Mesenchymal stem cell (in vitro differentiated cells and primary cell): Measurements from ENCODE around the gene MUC7.
"Not testable (repeated sequence)": the region's sequence is repeated elsewhere in the genome, so short reads cannot be mapped to it uniquely, and the experiment has no call there.

ENCODE experiments used
- DNase-seq: peaks from one replicate; pipeline ENCODE4 v3.0.0-alpha.2; 2013
- H2AFZ ChIP-seq: one replicate; pipeline ENCODE4 v1.6.1; 2013; ENCODE audit warnings: low read depth, mild to moderate bottlenecking, control low read depth, inconsistent platforms, low read length, moderate library complexity
- H2AK5ac ChIP-seq: 2 replicates; pipeline ENCODE4 v1.6.1; 2013; ENCODE audit warnings: low read length, moderate library complexity, mild to moderate bottlenecking, inconsistent platforms; ENCODE audit not compliant: severe bottlenecking
- H2BK120ac ChIP-seq: one replicate; pipeline ENCODE4 v1.6.1; 2013; ENCODE audit warnings: low read depth, mild to moderate bottlenecking, inconsistent platforms, low read length, moderate library complexity
- H2BK12ac ChIP-seq, 2 experiments: one replicate each; pipeline ENCODE4 v1.6.1; 2013; ENCODE audit warnings: inconsistent platforms in 2 of 2, low read length in 2 of 2, mild to moderate bottlenecking in 2 of 2, moderate library complexity in 2 of 2, control low read depth in 1 of 2
- H2BK15ac ChIP-seq: one replicate; pipeline ENCODE4 v1.6.1; 2013; ENCODE audit warnings: mild to moderate bottlenecking, low read depth, inconsistent platforms; ENCODE audit not compliant: poor library complexity, severe bottlenecking
- H2BK5ac ChIP-seq: 2 replicates; pipeline ENCODE4 v1.6.1; 2013; ENCODE audit warnings: low read depth, mild to moderate bottlenecking, low read length, control low read depth, inconsistent platforms; ENCODE audit not compliant: poor library complexity, severe bottlenecking
- H3K14ac ChIP-seq, 2 experiments: one replicate each; pipeline ENCODE4 v1.6.1; 2013; ENCODE audit warnings: inconsistent platforms in 2 of 2, low read length in 2 of 2, control low read depth in 1 of 2, mild to moderate bottlenecking in 1 of 2, moderate library complexity in 1 of 2
- H3K18ac ChIP-seq, 2 experiments: one replicate each; pipeline ENCODE4 v1.6.1; 2013; ENCODE audit warnings: inconsistent platforms in 2 of 2, low read length in 2 of 2, control low read depth in 1 of 2, low read depth in 1 of 2, mild to moderate bottlenecking in 1 of 2
- H3K23ac ChIP-seq, 2 experiments: one replicate each; pipeline ENCODE4 v1.6.1; 2013; ENCODE audit warnings: inconsistent platforms in 2 of 2, low read length in 2 of 2, mild to moderate bottlenecking in 2 of 2, moderate library complexity in 2 of 2, control low read depth in 1 of 2
- H3K27ac ChIP-seq: 2 replicates; pipeline ENCODE4 v1.5.1; 2013; ENCODE audit warnings: mild to moderate bottlenecking, moderate library complexity, low read length, control low read depth, inconsistent platforms; ENCODE audit not compliant: poor library complexity, severe bottlenecking
- H3K27me3 ChIP-seq, 2 experiments: 2 replicates each; pipeline versions ENCODE4 v1.6.1 to v1.7.0; 2013; ENCODE audit warnings: low read length in 2 of 2, mild to moderate bottlenecking in 2 of 2, moderate library complexity in 2 of 2, control low read depth in 1 of 2, inconsistent platforms in 1 of 2; ENCODE audit not compliant: control insufficient read depth in 1 of 2, insufficient read depth in 1 of 2
- H3K36me3 ChIP-seq, 2 experiments: 2 replicates each; pipeline versions ENCODE4 v1.6.1 to v1.7.0; 2013; ENCODE audit warnings: low read length in 2 of 2, control low read depth in 1 of 2, inconsistent platforms in 1 of 2, low read depth in 1 of 2, mild to moderate bottlenecking in 1 of 2; ENCODE audit not compliant: insufficient read depth in 2 of 2, control insufficient read depth in 1 of 2
- H3K4ac ChIP-seq, 2 experiments: one replicate each; pipeline ENCODE4 v1.6.1; 2013; ENCODE audit warnings: inconsistent platforms in 2 of 2, low read length in 2 of 2, mild to moderate bottlenecking in 2 of 2, moderate library complexity in 2 of 2, control low read depth in 1 of 2, low read depth in 1 of 2
- H3K4me1 ChIP-seq: 2 replicates; pipeline ENCODE4 v1.6.1; 2013; ENCODE audit warnings: low read depth, low read length, control low read depth; ENCODE audit not compliant: control insufficient read depth, insufficient read depth
- H3K4me2 ChIP-seq: 2 replicates; pipeline ENCODE4 v1.6.1; 2013; ENCODE audit warnings: low read length, mild to moderate bottlenecking, inconsistent platforms; ENCODE audit not compliant: poor library complexity, severe bottlenecking
- H3K4me3 ChIP-seq, 2 experiments: 2 replicates each; pipeline versions ENCODE4 v1.5.1 to v1.7.0; 2013; ENCODE audit warnings: low read length in 2 of 2, mild to moderate bottlenecking in 2 of 2, control low read depth in 1 of 2, low read depth in 1 of 2; ENCODE audit not compliant: insufficient read depth in 1 of 2
- H3K79me1 ChIP-seq: replicated peaks from 2 replicates; pipeline ENCODE4 v1.6.1; 2013; ENCODE audit warnings: mild to moderate bottlenecking, control low read depth, low read length, inconsistent platforms; ENCODE audit not compliant: poor library complexity, severe bottlenecking
- H3K9ac ChIP-seq: 2 replicates; pipeline ENCODE4 v1.7.0; 2013; ENCODE audit warnings: mild to moderate bottlenecking, low read length, moderate library complexity
- H3K9me3 ChIP-seq: 2 replicates; pipeline ENCODE4 v1.7.0; 2013; ENCODE audit warnings: mild to moderate bottlenecking, low read length; ENCODE audit not compliant: control insufficient read depth
- H4K8ac ChIP-seq: one replicate; pipeline ENCODE4 v1.6.1; 2013; ENCODE audit warnings: inconsistent platforms, mild to moderate bottlenecking, low read length, moderate library complexity
- H4K91ac ChIP-seq: one replicate; pipeline ENCODE4 v1.6.1; 2013; ENCODE audit warnings: mild to moderate bottlenecking, low read length, inconsistent platforms
- WGBS: methylation state at CpG from one replicate; pipeline ENCODE4 v1.1.7; 2013; ENCODE audit warnings: mixed read lengths; 5-methylcytosine and 5-hydroxymethylcytosine counted together

The MUC7 gene

GRCh38 chr4:70501838-70502237, 29.8 kb downstream of the MUC7 start:
- not testable (repeated sequence) for H3K4ac ChIP-seq, H3K27me3 ChIP-seq, H3K27ac ChIP-seq, H2BK5ac ChIP-seq, H2AK5ac ChIP-seq, H2BK120ac ChIP-seq, H4K91ac ChIP-seq, H3K4me3 ChIP-seq, H3K14ac ChIP-seq, H3K36me3 ChIP-seq, H2BK12ac ChIP-seq, H2AFZ ChIP-seq, H3K18ac ChIP-seq, H3K4me2 ChIP-seq, H3K9me3 ChIP-seq, H3K9ac ChIP-seq, H2BK15ac ChIP-seq, H3K4me1 ChIP-seq, H3K23ac ChIP-seq, H3K79me1 ChIP-seq, DNase-seq, H4K8ac ChIP-seq
- WGBS = 90% methylated on average over 4 of the region's 8 CpGs

- no peak overlapping the region for H3K9ac ChIP-seq
- H3K4me3 ChIP-seq = no peak overlapping the region
- H3K23ac ChIP-seq = no peak overlapping the region
- no peaks in the 10 kb centered on the region for H3K36me3 ChIP-seq
- H3K4ac ChIP-seq = no peak overlapping the region
- H3K18ac ChIP-seq = no peak overlapping the region
- H3K27ac ChIP-seq = no peak overlapping the region
- no peak overlapping the region for H2BK15ac ChIP-seq
- H2BK5ac ChIP-seq = no peak overlapping the region
- no peak overlapping the region for H3K4me2 ChIP-seq
- no peak for DNase-seq
- no peaks in the 10 kb centered on the region for H3K79me1 ChIP-seq
- H3K14ac ChIP-seq = no peak overlapping the region
- no peak overlapping the region for H4K8ac ChIP-seq
- peaks cover 0 to 9% of the 10 kb centered on the region in 2 experiments for H3K27me3 ChIP-seq
- H3K4me1 ChIP-seq = no peaks in the 10 kb centered on the region
- H3K9me3 ChIP-seq = no peaks in the 10 kb centered on the region
- no peak overlapping the region for H4K91ac ChIP-seq
- 82% methylated on average over 2 of the region's 4 CpGs for WGBS
- no peak overlapping the region for H2BK12ac ChIP-seq
- no peak overlapping the region for H2BK120ac ChIP-seq
- H2AFZ ChIP-seq = no peak overlapping the region
- no peak overlapping the region for H2AK5ac ChIP-seq
These were observed 32.7 kb downstream of the MUC7 start for GRCh38 chr4:70504733-70505132.

- H3K27ac ChIP-seq = no peak overlapping the region
- no peak overlapping the region for H3K23ac ChIP-seq
- DNase-seq = peak; percentile 41
- H2BK12ac ChIP-seq = no peak overlapping the region
- no peak overlapping the region for H3K18ac ChIP-seq
- no peaks in the 10 kb centered on the region for H3K79me1 ChIP-seq
- H3K4me2 ChIP-seq = no peak overlapping the region
- H2AFZ ChIP-seq = no peak overlapping the region
- H3K27me3 ChIP-seq = peaks cover 0 to 9% of the 10 kb centered on the region in 2 experiments
- H3K4ac ChIP-seq = no peak overlapping the region
- 8% methylated on average over 6 of the region's 7 CpGs for WGBS
- no peak overlapping the region for H3K9ac ChIP-seq
- H4K8ac ChIP-seq = no peak overlapping the region
- H3K9me3 ChIP-seq = no peaks in the 10 kb centered on the region
- H4K91ac ChIP-seq = no peak overlapping the region
- H3K4me1 ChIP-seq = no peaks in the 10 kb centered on the region
- H3K4me3 ChIP-seq = no peak overlapping the region
- H2BK5ac ChIP-seq = no peak overlapping the region
- no peak overlapping the region for H2BK15ac ChIP-seq
- H2BK120ac ChIP-seq = no peak overlapping the region
- H3K36me3 ChIP-seq = no peaks in the 10 kb centered on the region
- H3K14ac ChIP-seq = no peak overlapping the region
- H2AK5ac ChIP-seq = no peak overlapping the region
These were observed 33.3 kb downstream of the MUC7 start for GRCh38 chr4:70505151-70505748.

- Histone ChIP-seq H2BK120ac (no peak overlapping the region), H3K18ac (no peak overlapping the region), H2AK5ac (no peak overlapping the region), H3K4me3 (no peak overlapping the region), H2AFZ (no peak overlapping the region), H3K27ac (no peak overlapping the region), H3K4ac (no peak overlapping the region), H3K9ac (no peak overlapping the region), H3K27me3 (peaks cover 5 to 18% of the 10 kb centered on the region in 2 experiments), H4K8ac (no peak overlapping the region), H3K23ac (no peak overlapping the region), H2BK15ac (no peak overlapping the region), H3K14ac (no peak overlapping the region), H3K9me3 (no peaks in the 10 kb centered on the region), H3K79me1 (no peaks in the 10 kb centered on the region), H3K4me1 (no peaks in the 10 kb centered on the region), H4K91ac (no peak overlapping the region), H3K36me3 (no peaks in the 10 kb centered on the region), H2BK5ac (no peak overlapping the region), H2BK12ac (no peak overlapping the region), H3K4me2 (no peak overlapping the region)
- 22% methylated on average over 1 of the region's 1 CpG for WGBS
- no peak for DNase-seq
These were observed 36.8 kb downstream of the MUC7 start for GRCh38 chr4:70508801-70509200.
